Right lobe of liver (tissue), 6 donors: ENCODE data around the gene PDE4DIP. TPM values are rescaled to one million over a fixed set of nuclear protein-coding genes. Genes with fewer than 3 reads are reported as not detected.
"Not testable (repeated sequence)": the region's sequence is repeated elsewhere in the genome, so short reads cannot be mapped to it uniquely, and the experiment has no call there.

ENCODE experiments used
- ATAC-seq, 4 donors: fragments of 200-7000 bp; cut with Tn5 transposase; one replicate each; pipeline ENCODE4 v1.9.1; 2020; ENCODE audit warnings: mild to moderate bottlenecking in 4 of 4, moderate library complexity in 4 of 4
- DNase-seq, 3 donors: peaks; one replicate each; pipeline ENCODE4 v3.0.0-alpha.2; 2020
- H3K27ac ChIP-seq, 3 donors: fragments of 200-600 bp; one replicate each; pipeline ENCODE4 v1.8.0; 2022
- H3K27me3 ChIP-seq, 2 donors: fragments of 200-600 bp; one replicate each; pipeline ENCODE4 v1.8.0; 2022
- H3K36me3 ChIP-seq, 4 donors: fragments of 200-600 bp; sonication (generic) in 1 of 4; one replicate each; pipeline versions ENCODE4 v1.5.1 to v1.8.0; 2017 to 2022; ENCODE audit warnings: control low read depth in 1 of 4
- H3K4me1 ChIP-seq, 4 donors: fragments of 200-600 bp; sonication (generic) in 1 of 4; one replicate each; pipeline versions ENCODE4 v1.5.1 to v1.8.0; 2017 to 2022; ENCODE audit warnings: control low read depth in 1 of 4
- H3K4me3 ChIP-seq, 3 donors: fragments of 200-600 bp; one replicate each; pipeline ENCODE4 v1.8.0; 2022
- H3K9me3 ChIP-seq, 4 donors: fragments of 200-600 bp; sonication (generic) in 1 of 4; one replicate each; pipeline versions ENCODE4 v1.5.1 to v1.8.0; 2017 to 2022; ENCODE audit warnings: control low read depth in 1 of 4
- CTCF ChIP-seq, 4 donors: fragments of 200-600 bp in 3 of 4; fragments of 450-650 bp in 1 of 4; IDR thresholded peaks; one replicate each; pipeline versions ENCODE4 v1.5.1 to v1.8.0; 2016 to 2022; ENCODE audit warnings: antibody characterized with exemption in 4 of 4, mild to moderate bottlenecking in 2 of 4
- POLR2A ChIP-seq: fragments of 450-650 bp; IDR thresholded peaks from one replicate; pipeline ENCODE4 v1.6.1; 2017; ENCODE audit warnings: antibody characterized with exemption, mild to moderate bottlenecking
- WGBS: methylation state at CpG from one replicate; pipeline ENCODE4 v1.1.6; 2018; ENCODE audit warnings: low coverage, low lambda C conversion rate; ENCODE audit not compliant: insufficient coverage; ENCODE audit errors: missing lambda C conversion rate; 5-methylcytosine and 5-hydroxymethylcytosine counted together
- intact Hi-C, 2 donors: fragments of 100-400 bp; cut with DNase I; formaldehyde crosslinking; loops; one replicate each; pipeline versions ENCODE4 v1.11.2 to v1.14.1; 2022
- total RNA-seq, 6 experiments: library from RNA; depleted of rRNA in 2 of 6; stranded (reverse); fragments of >200 nt in 2 of 6; fragmentation: NEBNext Ultra II Directional in 3 of 6; extraction: Animal tissue kit (Norgen Biotek cat#: 25700) in 3 of 6; gene quantifications; one replicate each; pipeline versions ENCODE4 v1.1.0 to v1.2.4, GENCODE V29; 2016 to 2023
- donor health status: DM: no; HTN: yes; CAD: no.
- donor health status: DM: no; HTN: no; CAD: no.
- donor health status: DM: no; HTN: no; CAD: no.
- donor health status: DM: no; HTN: yes; CAD: no.
- donor health status: DM: no; HTN: yes; CAD: no.

Gene PDE4DIP
- total RNA-seq, 6 experiments from 2014 or later = 36.3 to 129 (median 57.9) TPM

GRCh38 chr1:148927645-148928044 is 83.4 kb downstream of the PDE4DIP start:
- no CpG with 5 or more reads among the region's 1 CpG for WGBS
- H3K4me3 ChIP-seq, H3K9me3 ChIP-seq, H3K27ac ChIP-seq, DNase-seq, ATAC-seq, intact Hi-C loops, H3K36me3 ChIP-seq, H3K4me1 ChIP-seq, H3K27me3 ChIP-seq: not testable (repeated sequence)

GRCh38 chr1:148929253-148929652 is 85.0 kb downstream of the PDE4DIP start:
- H3K27me3 ChIP-seq, H3K36me3 ChIP-seq, H3K27ac ChIP-seq, intact Hi-C loops, H3K4me1 ChIP-seq, H3K9me3 ChIP-seq, DNase-seq, H3K4me3 ChIP-seq, ATAC-seq: not testable (repeated sequence)

GRCh38 chr1:148935381-148936002 is 91.3 kb downstream of the PDE4DIP start:
- H3K27me3 ChIP-seq, H3K4me3 ChIP-seq, H3K27ac ChIP-seq, H3K9me3 ChIP-seq, H3K4me1 ChIP-seq, ATAC-seq, DNase-seq, intact Hi-C loops, H3K36me3 ChIP-seq: not testable (repeated sequence)
- no CpG with 5 or more reads among the region's 3 CpGs for WGBS

GRCh38 chr1:148942906-148943305 is 98.7 kb downstream of the PDE4DIP start:
- H3K36me3 ChIP-seq, ATAC-seq, H3K4me1 ChIP-seq, DNase-seq, H3K27me3 ChIP-seq, H3K27ac ChIP-seq, H3K4me3 ChIP-seq, H3K9me3 ChIP-seq, intact Hi-C loops: not testable (repeated sequence)
- WGBS = no CpG with 5 or more reads among the region's 3 CpGs

- DNase-seq, H3K27ac ChIP-seq, intact Hi-C loops, H3K36me3 ChIP-seq, H3K27me3 ChIP-seq, H3K4me1 ChIP-seq, H3K9me3 ChIP-seq, H3K4me3 ChIP-seq: not testable (repeated sequence)
- no CpG with 5 or more reads among the region's 1 CpG for WGBS
- peak; percentile 54 to 78 (median 69) for ATAC-seq
Measured at GRCh38 chr1:148945130-148945529, 100.9 kb downstream of the PDE4DIP start.

GRCh38 chr1:148948768-148949167 is 104.5 kb downstream of the PDE4DIP start:
- ATAC-seq, intact Hi-C loops, H3K9me3 ChIP-seq, H3K36me3 ChIP-seq, H3K27me3 ChIP-seq, H3K4me1 ChIP-seq, DNase-seq, H3K27ac ChIP-seq, H3K4me3 ChIP-seq: not testable (repeated sequence)
- 60% methylated on average over 3 of the region's 4 CpGs for WGBS

GRCh38 chr1:148951336-148952227 is 107.4 kb downstream of the PDE4DIP start:
- Histone ChIP-seq H3K27ac (peak overlapping the region in 2 of 3 donors; percentile 40 to 58), H3K4me3 (peak overlapping the region; percentile 40 to 59 (median 51))
- ATAC-seq = peak; percentile 80 to 93 (median 84)
- H3K27me3 ChIP-seq, H3K36me3 ChIP-seq, H3K4me1 ChIP-seq, intact Hi-C loops, H3K9me3 ChIP-seq: not testable (repeated sequence)
- peak in 1 of 4 donors; percentile 17 for TF ChIP-seq CTCF (IDR thresholded peaks at IDR 0.05)
- TF ChIP-seq POLR2A = peak; percentile 53
- peak; percentile 76 to 88 (median 85) for DNase-seq
- 6% methylated on average over 6 of the region's 44 CpGs for WGBS

- H3K27me3 ChIP-seq, H3K4me1 ChIP-seq, H3K36me3 ChIP-seq, H3K9me3 ChIP-seq, intact Hi-C loops: not testable (repeated sequence)
- Histone ChIP-seq H3K4me3 (peak overlapping the region; percentile 44 to 62 (median 51)), H3K27ac (peak overlapping the region in 2 of 3 donors; percentile 52 to 80)
- ATAC-seq (peak; percentile 75 to 84 (median 80)), DNase-seq (peak; percentile 72 to 86 (median 84))
- WGBS = no CpG with 5 or more reads among the region's 66 CpGs
Measured at GRCh38 chr1:148952253-148952937, 108.2 kb downstream of the PDE4DIP start.

- intact Hi-C loops, H3K36me3 ChIP-seq, H3K27me3 ChIP-seq, H3K4me1 ChIP-seq, H3K9me3 ChIP-seq: not testable (repeated sequence)
- H3K4me3 ChIP-seq = peak overlapping the region; percentile 44 to 62 (median 49)
- 3% methylated on average over 19 of the region's 28 CpGs for WGBS
- peak overlapping the region in 2 of 3 donors; percentile 52 to 80 for H3K27ac ChIP-seq
- DNase-seq (peak in 1 of 3 donors; percentile 45), ATAC-seq (peak in 2 of 4 donors; percentile 0 to 4)
Measured at GRCh38 chr1:148952938-148953616, 108.8 kb downstream of the PDE4DIP start.
